Measurements from ENCODE around the gene GLI3.

GLI3 gene

GRCh38 chr7:41925946-41926345 is 311.1 kb downstream of the GLI3 start:
- Histone ChIP-seq H3K9me3 (ENCODE audit: severe bottlenecking) (no peaks in the 10 kb centered on the region), H3K27me3 (ENCODE audit: insufficient read depth, low read depth, severe bottlenecking) (peaks cover 56% of the 10 kb centered on the region), H3K4me3 (ENCODE audit: low read depth, low read length) (no peak overlapping the region), H3K27ac (no peak overlapping the region), H3K36me3 (no peaks in the 10 kb centered on the region)
- DNase-seq, result no peak
- no peak for TF ChIP-seq CTCF (IDR thresholded peaks at IDR 0.05; ENCODE audit: low read depth, low read length)

- Histone ChIP-seq H3K9me3 (ENCODE audit: severe bottlenecking) (no peaks in the 10 kb centered on the region), H3K27ac (no peak overlapping the region), H3K36me3 (no peaks in the 10 kb centered on the region), H3K27me3 (ENCODE audit: insufficient read depth, low read depth, severe bottlenecking) (peaks cover 60% of the 10 kb centered on the region), H3K4me3 (ENCODE audit: low read depth, low read length) (no peak overlapping the region)
- no peak for DNase-seq
- no peak for TF ChIP-seq CTCF (IDR thresholded peaks at IDR 0.05; ENCODE audit: low read depth, low read length)
Measured at GRCh38 chr7:41924796-41925195, 312.2 kb downstream of the GLI3 start.

- TF ChIP-seq CTCF (IDR thresholded peaks at IDR 0.05; ENCODE audit: low read depth, low read length), result no peak
- Histone ChIP-seq H3K27ac (no peak overlapping the region), H3K4me3 (ENCODE audit: low read depth, low read length) (no peak overlapping the region), H3K36me3 (no peaks in the 10 kb centered on the region), H3K9me3 (ENCODE audit: severe bottlenecking) (no peaks in the 10 kb centered on the region), H3K27me3 (ENCODE audit: insufficient read depth, low read depth, severe bottlenecking) (peaks cover 56% of the 10 kb centered on the region)
- no peak for DNase-seq
Measured at GRCh38 chr7:41922373-41922772, 314.6 kb downstream of the GLI3 start.

GRCh38 chr7:41921453-41921981 is 315.5 kb downstream of the GLI3 start:
- Histone ChIP-seq H3K36me3 (no peaks in the 10 kb centered on the region), H3K27me3 (ENCODE audit: insufficient read depth, low read depth, severe bottlenecking) (peaks cover 61% of the 10 kb centered on the region), H3K4me3 (ENCODE audit: low read depth, low read length) (no peak overlapping the region), H3K27ac (no peak overlapping the region), H3K9me3 (ENCODE audit: severe bottlenecking) (no peaks in the 10 kb centered on the region)
- TF ChIP-seq CTCF (IDR thresholded peaks at IDR 0.05; ENCODE audit: low read depth, low read length), result no peak
- no peak for DNase-seq

GRCh38 chr7:41918597-41918996 is 318.4 kb downstream of the GLI3 start:
- DNase-seq, result no peak
- H3K27ac ChIP-seq, result no peak overlapping the region
- H3K27me3 ChIP-seq (ENCODE audit: insufficient read depth, low read depth, severe bottlenecking), result peaks cover 56% of the 10 kb centered on the region
- no peak for TF ChIP-seq CTCF (IDR thresholded peaks at IDR 0.05; ENCODE audit: low read depth, low read length)
- no peaks in the 10 kb centered on the region for H3K9me3 ChIP-seq (ENCODE audit: severe bottlenecking)
- H3K4me3 ChIP-seq (ENCODE audit: low read depth, low read length), result no peak overlapping the region
- H3K36me3 ChIP-seq, result no peaks in the 10 kb centered on the region

- no peak for TF ChIP-seq CTCF (IDR thresholded peaks at IDR 0.05; ENCODE audit: low read depth, low read length)
- no peak for DNase-seq
- Histone ChIP-seq H3K27ac (no peak overlapping the region), H3K27me3 (ENCODE audit: insufficient read depth, low read depth, severe bottlenecking) (peaks cover 48% of the 10 kb centered on the region), H3K9me3 (ENCODE audit: severe bottlenecking) (no peaks in the 10 kb centered on the region), H3K36me3 (no peaks in the 10 kb centered on the region), H3K4me3 (ENCODE audit: low read depth, low read length) (no peak overlapping the region)
Measured at GRCh38 chr7:41916450-41916927, 320.5 kb downstream of the GLI3 start.
